C1 segment of cervical spinal cord (tissue), 14 donors: ENCODE measurements around the gene DNTT.

Source experiments
- DNase-seq, 14 donors: peaks; one replicate each; lab custom pipeline; 2025; lab: John Stamatoyannopoulos, UW

Gene DNTT

DNA sequence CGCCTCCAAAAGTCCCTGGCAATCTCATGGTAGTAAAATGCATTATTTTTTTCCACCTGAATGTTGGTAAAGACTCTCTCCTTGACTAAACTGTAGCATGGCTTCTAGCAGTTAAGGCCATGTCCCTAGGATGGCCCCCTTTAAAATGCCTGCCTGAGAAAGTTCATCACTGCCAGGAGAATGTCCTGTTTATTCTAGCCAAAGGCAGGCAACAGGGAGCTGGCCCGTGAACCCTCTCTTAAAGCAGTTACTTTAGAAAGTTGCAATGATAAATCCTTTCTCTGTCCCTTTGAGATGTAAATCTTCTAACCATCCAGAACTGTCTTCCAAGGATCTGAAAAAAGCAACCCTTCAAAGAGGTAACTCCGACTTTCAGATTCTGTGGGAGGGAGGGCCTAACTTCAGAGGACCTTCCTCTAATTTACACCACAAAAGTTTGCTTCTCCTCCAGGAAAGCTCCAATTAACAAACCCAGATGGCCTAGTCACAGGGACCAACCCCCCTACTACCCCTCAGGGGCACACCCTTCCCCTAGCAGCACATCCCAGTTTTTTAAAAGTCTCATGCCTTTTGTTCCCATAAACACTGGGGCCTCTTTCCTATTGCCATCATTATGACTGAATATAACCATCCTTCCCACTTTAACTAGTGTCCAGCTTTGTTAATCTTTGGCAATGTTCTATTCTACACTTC, 5.5 kb downstream of the DNTT start:
- DNase-seq = no peak

DNA sequence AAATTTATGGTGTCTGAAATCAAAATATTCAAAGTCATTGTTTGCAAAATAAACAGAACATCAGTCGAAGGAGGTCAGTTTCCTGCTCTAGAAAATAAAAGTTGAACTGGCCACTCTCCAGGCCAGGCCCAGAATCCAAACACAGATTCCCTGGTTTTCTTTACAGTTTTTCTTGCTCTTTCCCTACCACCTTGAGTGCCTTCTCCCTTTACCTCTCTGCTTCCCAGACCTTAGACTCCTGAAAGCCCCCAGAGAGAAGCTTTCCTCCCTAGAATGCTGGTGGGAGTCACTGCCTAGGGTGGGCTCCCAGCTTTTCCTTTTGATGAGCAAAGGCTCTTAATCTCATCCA, 6.1 kb downstream of the DNTT start:
- no peak for DNase-seq

DNA sequence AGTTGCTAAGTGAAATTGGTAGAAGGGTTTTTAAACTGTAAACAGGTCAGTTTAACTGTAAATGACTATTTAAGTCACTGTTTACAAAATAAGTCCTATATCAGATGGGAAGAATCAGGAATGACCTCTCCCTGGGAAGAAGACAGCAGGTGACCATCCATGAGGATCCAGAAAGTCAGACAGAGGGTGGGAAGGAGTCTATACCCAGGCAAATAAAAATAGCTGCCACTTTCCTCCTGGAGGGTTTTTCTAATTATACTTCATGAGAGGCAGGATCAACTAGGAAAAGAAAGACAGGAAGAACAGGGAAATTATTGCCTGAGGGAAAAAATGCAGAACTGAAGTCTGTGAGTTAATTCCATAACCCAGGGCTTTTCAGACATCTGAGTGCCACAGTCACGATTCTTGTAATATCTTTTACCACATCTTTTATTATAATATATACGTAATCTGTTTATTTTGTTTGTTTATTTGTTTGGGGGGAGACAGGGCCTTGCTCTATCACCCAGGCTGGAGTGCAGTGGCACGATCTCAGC, 7.0 kb downstream of the DNTT start:
- DNase-seq = no peak

DNA sequence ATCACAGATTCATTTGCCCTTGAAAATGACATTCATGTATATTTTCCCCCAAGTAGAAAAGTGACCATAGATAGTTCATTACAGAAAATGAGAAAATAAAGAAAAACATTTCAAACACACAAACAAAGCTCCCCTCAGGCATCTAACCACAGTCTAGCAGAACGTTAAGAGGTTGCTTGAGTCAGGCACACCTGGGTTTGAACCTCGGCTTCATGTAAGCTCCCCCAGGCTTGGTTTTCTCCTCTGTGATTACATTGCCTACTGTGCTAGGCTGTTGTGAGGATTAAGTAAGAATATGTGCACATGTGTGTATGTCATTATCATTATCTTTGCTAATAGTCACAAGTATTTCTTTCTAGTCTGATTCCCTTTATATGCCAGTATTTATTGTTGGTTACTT, 9.1 kb downstream of the DNTT start:
- no peak for DNase-seq

DNA sequence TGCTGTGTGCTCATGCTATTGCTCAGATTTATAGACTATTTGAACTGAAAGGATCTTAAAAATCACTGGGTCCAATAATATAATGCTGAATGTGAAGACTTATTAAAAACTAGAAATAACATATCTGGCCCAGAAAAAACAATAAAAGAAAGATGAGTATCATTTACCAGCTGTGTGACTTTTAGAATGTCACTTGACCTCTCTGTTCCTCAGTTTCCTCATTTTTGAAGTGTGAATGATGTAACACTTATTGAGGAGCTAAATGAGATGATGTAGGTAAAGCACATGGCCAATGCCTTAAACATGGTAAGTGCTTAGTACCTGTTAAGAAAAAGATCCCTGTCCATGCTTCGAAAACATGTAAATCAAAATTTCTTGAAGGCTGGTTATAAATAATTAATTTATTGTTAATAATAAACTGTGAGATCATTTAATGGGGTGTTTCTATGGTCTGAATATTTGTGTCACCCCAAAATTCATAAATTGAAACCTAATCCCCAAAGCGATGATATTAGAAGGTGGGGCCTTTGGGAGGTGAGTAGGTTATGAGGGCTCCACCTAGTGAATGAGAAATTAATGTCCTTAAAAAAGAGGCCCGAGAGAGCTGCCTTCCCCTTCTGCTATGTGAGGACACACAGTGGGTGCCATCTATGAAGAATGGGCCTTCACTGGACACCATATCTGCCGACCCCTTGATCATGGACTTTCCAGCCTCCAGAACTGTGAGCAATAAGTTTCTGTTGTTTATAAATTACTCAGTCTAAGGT, 13.0 kb downstream of the DNTT start:
- no peak for DNase-seq

DNA sequence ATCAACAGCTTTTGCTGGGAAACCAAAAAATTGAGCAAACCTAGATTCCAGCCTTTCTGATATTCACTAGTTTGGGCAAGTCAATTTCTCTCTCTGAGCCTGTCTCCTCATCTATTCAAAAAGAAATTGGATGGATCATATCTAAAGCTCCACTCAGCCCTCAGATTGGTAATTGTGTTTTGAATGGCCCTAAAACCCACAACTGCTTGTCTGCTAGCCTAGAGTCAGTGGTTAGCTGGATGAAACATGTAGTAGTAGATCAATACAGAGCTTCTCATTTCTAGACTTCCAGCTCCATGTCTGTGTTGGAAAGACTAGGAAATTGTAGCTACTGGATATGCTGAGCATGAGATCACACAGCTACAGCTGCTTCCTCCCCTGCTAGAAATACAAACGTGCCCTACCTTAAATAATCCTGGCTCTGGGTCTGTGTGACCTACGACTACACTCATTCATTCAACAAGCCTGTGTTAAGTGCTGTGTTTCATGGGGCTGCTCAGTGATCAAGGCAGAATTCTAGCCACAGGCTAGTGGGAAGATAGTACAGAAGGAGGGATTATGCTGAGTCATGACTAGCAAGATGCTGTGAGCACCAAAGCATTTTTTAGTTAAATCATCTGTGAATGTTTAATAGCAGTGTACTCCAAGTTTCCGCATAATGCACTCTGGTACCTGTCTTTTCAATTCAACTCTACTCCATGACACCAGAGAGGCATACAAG, 15.7 kb downstream of the DNTT start:
- no peak for DNase-seq

DNA sequence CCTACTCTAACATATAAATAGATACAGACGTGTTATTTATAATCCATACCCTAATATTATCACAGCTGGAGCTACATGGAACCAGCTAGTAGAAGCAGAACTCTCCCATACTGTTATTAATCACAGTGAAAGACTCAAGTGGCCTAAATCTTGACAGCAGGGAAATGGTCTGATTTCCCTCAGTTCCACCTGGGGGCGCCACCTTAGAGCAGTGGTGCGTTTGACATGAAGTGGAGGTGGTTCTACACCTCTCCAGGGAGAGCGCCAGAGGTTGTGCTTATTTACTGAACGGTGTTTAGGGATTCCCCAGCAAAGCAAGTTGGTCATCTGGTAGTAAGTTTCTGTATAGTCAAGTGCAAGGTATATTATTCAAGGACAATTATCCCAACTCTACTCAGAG, 17.6 kb downstream of the DNTT start:
- no peak for DNase-seq

DNA sequence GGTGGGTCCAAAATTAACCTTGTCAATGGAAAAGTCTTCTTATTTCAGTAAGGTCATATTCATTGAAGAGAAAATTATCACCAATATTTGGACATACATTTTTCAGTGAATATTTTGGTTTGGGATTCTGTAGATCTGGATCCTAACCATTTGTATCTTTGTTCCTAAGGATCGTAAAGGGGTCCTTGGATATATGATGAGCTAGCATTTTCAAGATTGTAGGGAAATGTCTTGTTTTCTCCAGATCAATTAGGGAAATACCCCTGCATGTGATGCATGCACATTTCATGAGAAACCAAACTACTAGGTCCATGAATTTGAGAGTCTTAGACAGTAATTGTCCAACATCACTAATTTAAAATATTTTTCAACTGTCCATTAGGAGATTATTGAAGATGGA, 18.0 kb downstream of the DNTT start:
- no peak for DNase-seq

DNA sequence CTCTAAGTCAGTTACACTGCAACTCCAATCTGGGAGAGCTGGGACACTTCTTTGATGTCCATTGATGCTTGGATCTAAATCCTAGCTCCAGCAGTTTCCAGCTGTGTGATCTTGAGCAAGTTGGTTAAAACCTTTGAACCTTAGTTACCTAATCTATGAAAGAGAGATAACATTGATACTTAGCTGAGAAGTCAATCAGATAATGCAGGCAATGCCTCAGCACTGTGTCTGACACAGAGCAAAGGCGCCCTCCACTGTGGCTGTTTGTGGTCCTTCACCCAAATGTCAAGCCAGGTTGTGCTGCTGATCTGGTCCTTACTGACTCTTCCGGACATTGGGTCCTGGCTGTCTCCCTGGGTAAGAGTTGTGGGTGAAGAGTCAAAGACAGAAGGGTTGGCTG, 20.2 kb downstream of the DNTT start:
- DNase-seq = no peak

DNA sequence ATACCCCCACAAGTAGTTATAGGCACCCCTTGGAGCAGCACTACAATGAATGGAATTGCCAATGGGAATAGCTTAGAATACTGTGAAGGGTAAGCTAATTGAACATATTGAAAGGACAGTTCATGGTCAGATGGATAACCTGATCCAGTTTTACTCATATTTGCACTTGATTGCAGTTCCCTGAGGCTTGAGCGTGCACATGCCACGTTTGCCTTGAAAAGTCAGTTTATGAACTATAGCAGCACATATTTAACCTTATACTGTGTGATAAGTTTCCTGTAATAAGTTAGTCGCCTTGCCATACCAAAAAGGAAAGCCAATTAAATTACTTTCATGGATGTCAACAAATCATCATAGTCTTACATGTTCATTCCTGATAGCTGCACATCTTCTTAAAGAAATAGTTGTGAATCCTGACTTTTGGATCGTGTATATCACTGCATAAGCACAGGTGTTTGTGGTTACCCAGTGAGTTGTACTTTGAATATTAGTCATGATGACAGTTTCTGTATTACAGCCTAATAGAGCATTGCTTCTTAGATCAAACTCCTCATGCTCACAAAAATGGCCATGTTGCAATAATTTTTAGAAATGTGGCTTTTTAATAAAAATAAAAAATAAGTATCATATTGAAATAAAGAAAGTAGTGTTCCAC, 21.6 kb downstream of the DNTT start:
- DNase-seq = no peak

DNA sequence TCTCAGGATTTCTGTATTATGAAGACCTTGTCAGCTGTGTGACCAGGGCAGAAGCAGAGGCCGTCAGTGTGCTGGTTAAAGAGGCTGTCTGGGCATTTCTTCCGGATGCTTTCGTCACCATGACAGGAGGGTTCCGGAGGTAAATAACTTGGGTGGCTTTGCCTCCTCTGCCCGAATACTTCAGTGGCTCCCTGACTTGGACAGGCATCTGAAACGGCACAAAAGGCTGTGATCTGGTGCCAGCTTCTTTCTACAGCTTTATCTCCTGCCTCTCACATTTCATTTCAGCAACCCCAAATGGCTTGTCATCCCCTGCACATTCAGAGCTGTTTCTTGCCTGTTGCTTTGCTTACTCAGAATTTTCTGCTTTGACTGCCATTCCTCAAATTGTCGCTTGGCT, 23.2 kb downstream of the DNTT start:
- DNase-seq = no peak

DNA sequence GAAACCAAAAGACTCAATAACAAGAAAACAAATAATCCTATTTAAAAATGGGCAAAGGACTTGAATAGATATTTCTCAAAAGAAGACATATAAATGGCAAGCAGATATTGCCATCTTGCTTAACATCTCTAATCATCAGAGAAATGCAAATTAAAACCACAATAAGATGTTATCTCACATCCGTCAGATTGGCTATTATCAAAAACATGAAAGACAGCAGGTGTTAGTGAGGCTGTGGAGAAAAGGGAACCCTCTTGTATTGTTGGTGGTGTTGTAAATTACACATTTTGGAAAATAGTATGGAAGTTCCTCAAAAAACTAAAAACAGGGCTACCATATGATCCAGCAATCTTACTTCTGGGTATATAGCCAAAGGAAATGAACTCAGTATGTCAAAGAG, 28.9 kb downstream of the DNTT start:
- DNase-seq = no peak

DNA sequence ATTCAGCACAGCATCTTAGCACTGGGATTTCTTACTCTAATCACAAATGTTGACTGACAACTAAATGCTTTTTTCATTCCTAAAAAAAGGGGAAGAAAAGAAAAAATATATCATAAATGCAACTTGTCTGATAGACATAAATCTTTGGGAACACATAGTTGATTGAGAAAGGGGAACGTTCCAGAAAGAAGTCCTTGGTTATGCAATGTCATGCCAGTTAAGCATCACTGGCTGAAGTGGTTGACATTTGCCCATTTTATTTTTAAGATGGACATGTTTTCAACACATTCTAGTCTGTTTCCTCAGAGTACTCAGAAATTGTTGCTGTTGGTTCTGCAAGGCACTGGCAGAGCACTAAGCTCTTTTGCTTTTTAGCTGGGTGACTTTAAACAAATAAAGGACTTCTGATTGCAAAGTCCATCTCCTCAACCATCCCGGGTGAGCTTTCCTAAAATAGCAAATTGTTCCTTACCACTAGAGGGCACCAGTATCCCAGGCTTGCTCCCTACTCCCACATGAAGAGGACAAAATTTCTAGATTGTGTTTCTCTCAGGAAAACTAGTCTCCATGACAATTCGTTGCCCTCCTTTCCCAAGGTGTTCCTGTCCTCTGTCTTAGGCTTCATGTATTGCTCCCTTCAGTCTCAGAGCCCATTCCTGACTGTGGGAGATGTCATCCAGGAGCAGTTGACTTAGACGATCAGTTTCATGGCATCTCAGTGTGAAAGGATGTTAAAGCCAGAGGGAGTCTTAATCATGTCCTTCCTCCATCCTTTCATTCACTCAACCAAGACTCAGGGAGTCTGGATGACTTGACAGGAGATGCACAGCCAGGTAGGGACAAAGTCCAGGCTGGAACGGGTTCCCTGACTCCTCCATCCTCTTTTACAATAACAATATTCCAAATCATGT, 30.6 kb downstream of the DNTT start:
- peak in 7 of 14 donors; percentile 8 to 60 (median 14) for DNase-seq

DNA sequence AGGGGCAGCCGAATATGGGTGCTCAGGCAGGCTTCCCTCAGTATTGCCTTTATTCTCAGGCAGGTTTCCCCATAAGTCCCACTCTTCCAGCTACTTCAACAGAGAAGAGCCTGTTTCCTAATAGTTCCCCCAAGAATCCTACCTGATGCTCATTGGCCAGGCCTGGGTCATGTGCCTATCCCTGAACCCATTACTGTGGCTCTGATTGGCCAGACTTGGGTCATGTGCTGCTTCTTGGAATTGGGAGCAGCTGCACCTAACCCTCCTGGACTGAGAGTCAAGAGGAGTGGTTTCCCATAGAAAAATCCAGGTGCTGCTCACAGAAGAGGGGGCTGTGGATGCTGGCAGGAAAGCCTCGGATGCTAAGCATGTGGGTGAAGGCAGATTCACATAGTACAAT, 32.9 kb downstream of the DNTT start:
- no peak for DNase-seq

DNA sequence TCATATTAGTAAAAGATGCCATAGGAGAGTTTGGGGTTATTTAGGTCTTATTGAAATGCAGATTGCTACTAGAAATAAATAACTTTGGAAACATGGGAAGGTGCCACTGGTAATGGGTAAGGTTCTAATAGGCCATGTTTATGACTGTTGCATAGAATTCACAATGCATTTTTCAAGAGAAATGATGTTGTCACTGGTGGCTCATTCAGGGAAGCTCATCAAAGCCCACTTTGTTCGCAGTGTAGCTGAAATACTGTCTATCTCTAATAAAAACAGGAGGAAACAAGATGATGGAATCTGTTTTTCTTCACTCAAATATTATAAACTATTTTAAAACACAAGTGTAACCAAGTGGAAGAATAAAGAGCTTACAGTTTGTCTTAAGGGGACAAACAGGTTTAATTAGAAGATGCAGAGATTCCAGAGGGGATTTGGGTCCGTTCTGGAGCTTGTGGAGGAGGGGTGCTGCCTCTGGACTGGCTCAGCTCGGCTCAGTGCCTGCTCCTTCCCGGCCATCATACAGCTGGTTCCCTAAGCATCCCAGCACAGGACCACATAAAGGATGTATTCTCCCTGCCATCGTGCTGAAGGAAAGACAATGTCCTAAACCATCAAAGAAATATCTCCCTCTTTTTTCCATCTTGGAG, 34.2 kb downstream of the DNTT start:
- peak in 2 of 14 donors; percentile 12 to 58 for DNase-seq

DNA sequence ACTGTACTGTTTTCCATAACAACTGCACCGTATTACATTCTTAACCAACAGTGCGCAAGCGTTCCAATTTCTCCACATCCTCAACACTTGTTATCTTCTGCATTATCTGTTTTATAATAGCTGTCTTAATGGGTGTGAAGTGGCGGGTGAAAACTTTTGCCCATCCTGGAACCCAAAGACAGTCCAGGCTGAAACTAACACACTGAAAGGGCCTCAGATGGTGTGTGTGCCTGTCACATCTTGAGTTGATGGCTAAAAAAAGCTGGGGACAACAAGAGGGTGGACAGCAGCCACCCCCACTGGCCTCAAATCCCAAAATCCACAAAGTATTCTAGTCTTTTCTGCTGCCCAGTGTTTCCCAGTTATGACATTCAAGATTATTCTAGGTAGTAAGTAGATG, 35.1 kb downstream of the DNTT start:
- DNase-seq = no peak

DNA sequence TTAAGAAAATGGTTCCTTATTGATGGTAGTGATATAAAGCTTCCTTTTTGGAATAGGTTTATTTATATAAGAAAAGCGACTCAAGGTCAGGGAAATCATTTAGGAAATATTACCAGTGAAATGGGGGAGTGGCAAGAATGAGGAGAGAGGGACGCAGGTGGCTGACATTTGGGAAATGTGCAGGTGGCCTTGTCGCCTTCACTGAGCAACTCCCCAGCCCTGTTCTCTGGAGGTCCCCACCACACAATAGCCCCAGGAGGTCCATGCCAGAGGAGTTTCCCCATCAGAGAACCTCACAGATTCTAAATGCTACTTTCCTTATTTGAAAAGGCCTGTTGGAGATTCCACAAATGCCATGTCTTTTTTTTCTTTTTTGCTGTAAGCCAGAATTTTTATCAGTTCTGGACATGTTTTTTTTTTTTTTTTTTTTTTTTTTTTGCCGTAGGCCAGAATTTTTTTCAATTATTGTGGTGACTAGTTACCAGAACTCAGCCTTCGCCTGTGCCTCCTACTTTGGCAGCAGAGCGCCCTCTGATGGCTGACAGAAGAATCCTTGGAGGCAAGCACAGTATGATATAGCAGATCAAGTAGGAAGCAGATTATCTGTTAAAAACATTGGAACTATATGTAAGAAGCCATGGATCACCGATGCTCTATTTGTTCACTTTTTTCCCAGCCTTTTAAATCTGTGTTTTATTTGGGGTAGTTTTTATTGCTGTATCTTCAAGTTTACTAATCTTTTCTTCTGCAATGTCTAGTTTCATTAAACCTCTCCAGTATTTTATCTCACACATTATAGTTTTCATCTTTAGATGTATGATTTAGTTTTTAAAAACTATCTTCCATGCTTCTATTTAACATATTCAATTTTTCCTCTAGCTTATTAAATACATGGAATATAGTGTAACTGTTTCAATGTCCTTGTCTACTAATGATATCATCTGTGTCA, 36.0 kb downstream of the DNTT start:
- peak in 5 of 14 donors; percentile 15 to 46 (median 20) for DNase-seq

DNA sequence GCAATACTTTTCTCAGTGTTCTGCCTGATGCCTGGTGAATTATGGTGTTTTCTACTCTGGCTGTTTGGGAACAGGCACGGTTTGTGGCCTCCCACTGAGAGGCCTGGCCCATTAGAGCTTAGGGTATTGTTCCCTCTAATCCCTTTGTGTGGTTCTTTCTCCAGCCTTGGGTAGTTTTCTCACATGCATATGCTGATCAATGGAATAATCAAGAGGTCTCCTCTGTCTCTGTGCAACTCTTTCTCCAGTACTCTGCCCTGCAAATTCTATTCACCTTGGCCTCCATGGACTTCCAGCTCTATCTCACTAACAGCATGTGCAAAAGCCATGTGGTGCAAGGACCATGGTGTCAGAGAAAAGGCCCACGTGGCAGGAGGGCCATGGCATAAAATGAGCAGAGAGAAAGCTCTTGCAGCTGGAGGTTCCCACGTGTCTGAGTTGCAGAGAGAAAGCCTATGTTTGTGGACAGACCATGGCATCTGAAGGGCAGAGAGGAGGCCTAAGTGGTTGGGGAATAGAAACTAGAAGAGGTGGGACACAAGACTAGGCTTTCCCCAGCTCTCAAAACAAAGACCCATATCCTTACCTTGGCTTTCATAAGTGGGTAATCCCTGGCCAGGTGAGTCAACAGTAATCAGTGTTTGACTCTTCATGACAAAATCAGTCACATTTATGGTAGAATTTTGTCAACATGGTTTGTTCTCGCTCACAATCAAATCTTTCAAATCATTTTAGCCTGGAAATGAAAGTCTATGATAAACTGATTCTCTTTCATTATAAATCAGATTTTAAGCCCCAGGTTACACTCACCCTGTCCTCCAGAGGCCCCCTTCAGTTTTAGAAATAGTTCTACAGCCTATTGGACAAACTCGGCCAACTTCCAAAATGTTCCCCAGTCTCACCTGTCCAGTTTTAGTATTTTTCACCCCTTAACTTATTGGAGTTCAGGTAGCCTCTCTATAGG, 37.3 kb downstream of the DNTT start:
- DNase-seq = no peak
